ENCODE data around the gene ZNF189.

Gene ZNF189

GRCh38 chr9:101398068-101398929 lies at the start of gene ZNF189, which contains the start of gene MRPL50:
ZNF189 (plus strand) TSS chr9:101398851; CDS start chr9:101399157, 306 bp downstream.
MRPL50 (minus strand) TSS chr9:101398618; CDS start chr9:101398592, 26 bp downstream.
- peak; percentile 98 for DNase-seq (ENCODE audit: low read depth)
- no peak for TF ChIP-seq CTCF (conservative IDR thresholded peaks at IDR 0.05; ENCODE audit: control insufficient read depth, insufficient read depth, low read depth, low read length)
- H3K4me3 ChIP-seq (ENCODE audit: control insufficient read depth, low read depth, low read length): peak within 1 kb of the TSS; percentile 81

- DNase-seq (ENCODE audit: low read depth): no peak
- TF ChIP-seq CTCF (conservative IDR thresholded peaks at IDR 0.05; ENCODE audit: control insufficient read depth, insufficient read depth, low read depth, low read length): no peak
- no peak overlapping the region for H3K4me3 ChIP-seq (ENCODE audit: control insufficient read depth, low read depth, low read length)
Measured at GRCh38 chr9:101350285-101350684, 48.4 kb upstream of the ZNF189 start.

GRCh38 chr9:101352892-101353463 lies 45.7 kb upstream of the ZNF189 start:
- TF ChIP-seq CTCF (conservative IDR thresholded peaks at IDR 0.05; ENCODE audit: control insufficient read depth, insufficient read depth, low read depth, low read length): no peak
- no peak for DNase-seq (ENCODE audit: low read depth)
- no peak overlapping the region for H3K4me3 ChIP-seq (ENCODE audit: control insufficient read depth, low read depth, low read length)

- DNase-seq (ENCODE audit: low read depth): no peak
- no peak for TF ChIP-seq CTCF (conservative IDR thresholded peaks at IDR 0.05; ENCODE audit: control insufficient read depth, insufficient read depth, low read depth, low read length)
- H3K4me3 ChIP-seq (ENCODE audit: control insufficient read depth, low read depth, low read length): no peak overlapping the region
Measured at GRCh38 chr9:101353683-101354082, 45.0 kb upstream of the ZNF189 start.

GRCh38 chr9:101354143-101354764 lies 44.4 kb upstream of the ZNF189 start:
- no peak for TF ChIP-seq CTCF (conservative IDR thresholded peaks at IDR 0.05; ENCODE audit: control insufficient read depth, insufficient read depth, low read depth, low read length)
- no peak overlapping the region for H3K4me3 ChIP-seq (ENCODE audit: control insufficient read depth, low read depth, low read length)
- no peak for DNase-seq (ENCODE audit: low read depth)

GRCh38 chr9:101354765-101355708 lies 43.6 kb upstream of the ZNF189 start:
- TF ChIP-seq CTCF (conservative IDR thresholded peaks at IDR 0.05; ENCODE audit: control insufficient read depth, insufficient read depth, low read depth, low read length): no peak

More at GRCh38 chr9:101354765-101355708, 43.6 kb upstream of the ZNF189 start:
- no peak for DNase-seq (ENCODE audit: low read depth)
- no peak overlapping the region for H3K4me3 ChIP-seq (ENCODE audit: control insufficient read depth, low read depth, low read length)

All from fibroblast of mammary gland (primary cell).